Measurements from ENCODE around the gene PTS. TPM values are rescaled to one million over a fixed set of nuclear protein-coding genes. Genes with fewer than 3 reads are reported as not detected.

The PTS gene
- total RNA-seq, 1 experiment from 2014 or later, result 48.6 TPM

DNA sequence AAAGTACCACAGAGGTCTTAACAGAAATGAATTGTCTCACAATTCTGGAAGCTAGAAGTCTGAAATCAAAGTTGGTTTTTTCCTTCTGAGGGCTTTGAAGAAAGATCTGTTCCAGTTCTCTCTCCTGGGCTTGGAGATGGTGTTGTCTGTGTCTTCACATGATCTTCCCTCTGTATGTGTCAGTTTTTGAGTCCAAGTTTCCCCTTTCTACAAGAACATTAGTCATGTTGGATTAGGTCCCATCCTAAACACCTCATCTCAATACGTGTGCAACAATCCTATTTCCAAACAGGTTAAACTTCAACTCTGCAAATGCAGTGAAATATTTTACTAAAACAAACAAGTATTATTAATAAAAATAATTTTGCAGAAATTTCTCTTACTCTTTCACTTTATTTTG, 3.1 kb upstream of the PTS start:
- H3K4me3 Mint-ChIP-seq, result no peak overlapping the region
- Histone ChIP-seq H3K4me1 (ENCODE audit: insufficient read depth, low read length) (no peaks in the 10 kb centered on the region; the same call in 1 of the 2 replicates), H3K14ac (ENCODE audit: insufficient read depth, low read length) (no peak overlapping the region), H2BK15ac (ENCODE audit: low read depth, low read length) (no peak overlapping the region), H4K91ac (ENCODE audit: insufficient read length, low read depth, low read length) (no peak overlapping the region), H3K79me2 (ENCODE audit: insufficient read depth, low read length) (no peaks in the 10 kb centered on the region; the same call in 1 of the 2 replicates), H3K18ac (ENCODE audit: insufficient read length, low read depth, low read length) (no peak overlapping the region), H3K27ac (ENCODE audit: insufficient read length, low read depth, low read length) (no peak overlapping the region), H3K23me2 (ENCODE audit: insufficient read length, low read depth, low read length, poor library complexity, severe bottlenecking) (peaks cover 8% of the 10 kb centered on the region), H3K56ac (ENCODE audit: insufficient read length, low read depth, low read length) (no peak overlapping the region), H3K9ac (ENCODE audit: extremely low read depth, insufficient read length, low read length) (no peak overlapping the region), H3K4ac (ENCODE audit: low read depth, low read length) (no peak overlapping the region), H3K23ac (ENCODE audit: insufficient read length, low read depth, low read length) (no peak overlapping the region), H4K20me1 (ENCODE audit: control insufficient read depth, insufficient read depth, insufficient read length) (no peaks in the 10 kb centered on the region), H3T11ph (ENCODE audit: low read length) (no peak overlapping the region), H2BK5ac (ENCODE audit: insufficient read length, low read length) (no peak overlapping the region), H2AFZ (ENCODE audit: low read length) (no peak overlapping the region), H2BK12ac (ENCODE audit: insufficient read length, low read depth, low read length) (no peak overlapping the region), H2BK120ac (ENCODE audit: low read depth, low read length, poor library complexity, severe bottlenecking) (no peak overlapping the region), H4K5ac (ENCODE audit: insufficient read length, low read depth, low read length) (no peak overlapping the region), H2AK5ac (ENCODE audit: insufficient read length, low read length) (no peak overlapping the region), H3K4me2 (ENCODE audit: insufficient read depth, insufficient read length, low read length) (no peak overlapping the region), H3K79me1 (ENCODE audit: insufficient read depth, low read depth, low read length, poor library complexity, severe bottlenecking) (no peaks in the 10 kb centered on the region), H2BK20ac (ENCODE audit: low read depth, low read length, poor library complexity, severe bottlenecking) (no peak overlapping the region), H4K8ac (replicated peaks; ENCODE audit: insufficient read length, low read depth, low read length) (no peak overlapping the region), H3K9me3 (ENCODE audit: control insufficient read depth, low read depth, low read length) (no peaks in the 10 kb centered on the region), H3K27me3 (ENCODE audit: insufficient read depth, low read length) (no peaks in the 10 kb centered on the region; the same call in 1 of the 2 replicates)
- H3K9me3 Mint-ChIP-seq, result no peaks in the 10 kb centered on the region; a peak in 1 of 5 replicates
- H3K36me3 Mint-ChIP-seq (ENCODE audit: insufficient read depth in 1 of 3, low read depth in 3 of 3), result peaks cover 0 to 1% (median under 1%) of the 10 kb centered on the region in 3 experiments; a peak in 3 of 7 replicates
- H3K4me1 Mint-ChIP-seq, result peaks cover 8 to 9% of the 10 kb centered on the region in 2 experiments
- no peak for TF ChIP-seq CTCF (conservative IDR thresholded peaks at IDR 0.05)
- DNase-seq, result no peak
- H3K27ac Mint-ChIP-seq, result no peak overlapping the region
- no CpG with 5 or more reads among the region's 1 CpG for WGBS (ENCODE audit: extremely low coverage, insufficient read length, low lambda C conversion rate)
- H3K27me3 Mint-ChIP-seq (ENCODE audit: low read depth), result peaks cover 19% of the 10 kb centered on the region

Data from H9 (cell line).